Hepatocyte (in vitro differentiated cells): ENCODE data around the gene TANGO6. TPM values are rescaled to one million over a fixed set of nuclear protein-coding genes. Genes with fewer than 3 reads are reported as not detected.

ENCODE experiments used
- DNase-seq: peaks from one replicate; pipeline ENCODE4 v3.0.0-alpha.2; 2016; ENCODE audit warnings: low spot score
- H2AFZ ChIP-seq: fragments of 200-600 bp; sonication (generic); 2 replicates; pipeline ENCODE4 v1.6.0; 2016; ENCODE audit warnings: antibody characterized with exemption, mild to moderate bottlenecking
- H3K27ac ChIP-seq: fragments of 200-600 bp; sonication (generic); 2 replicates; pipeline ENCODE4 v1.5.1; 2016; ENCODE audit warnings: mild to moderate bottlenecking
- H3K27me3 ChIP-seq: fragments of 200-600 bp; sonication (generic); 2 replicates; pipeline ENCODE4 v1.6.1; 2016
- H3K36me3 ChIP-seq: fragments of 200-600 bp; sonication (generic); replicated peaks from 2 replicates; pipeline ENCODE4 v1.5.1; 2016; ENCODE audit warnings: low read depth; ENCODE audit not compliant: insufficient read depth
- H3K4me1 ChIP-seq: fragments of 200-600 bp; sonication (generic); 2 replicates; pipeline ENCODE4 v1.5.1; 2016; ENCODE audit warnings: mild to moderate bottlenecking, moderate library complexity; ENCODE audit not compliant: insufficient read depth
- H3K4me2 ChIP-seq: fragments of 200-600 bp; sonication (generic); 2 replicates; pipeline ENCODE4 v1.6.0; 2016
- H3K4me3 ChIP-seq: fragments of 200-600 bp; sonication (generic); 2 replicates; pipeline ENCODE4 v1.5.1; 2016; ENCODE audit warnings: mild to moderate bottlenecking
- H3K79me2 ChIP-seq: fragments of 200-600 bp; sonication (generic); 2 replicates; pipeline ENCODE4 v1.6.0; 2017; ENCODE audit warnings: mild to moderate bottlenecking
- H3K9me2 ChIP-seq: fragments of 200-600 bp; sonication (generic); replicated peaks from 2 replicates; pipeline ENCODE4 v1.6.0; 2017; ENCODE audit warnings: mild to moderate bottlenecking; ENCODE audit not compliant: insufficient read depth
- H3K9me3 ChIP-seq: fragments of 200-600 bp; sonication (generic); 2 replicates; pipeline ENCODE4 v1.5.1; 2016; ENCODE audit warnings: low read depth, mild to moderate bottlenecking
- H4K20me1 ChIP-seq: fragments of 200-600 bp; sonication (generic); 2 replicates; pipeline ENCODE4 v1.6.0; 2016; ENCODE audit warnings: mild to moderate bottlenecking; ENCODE audit not compliant: insufficient read depth, poor library complexity, severe bottlenecking
- EZH2 ChIP-seq: fragments of 200-600 bp; sonication (generic); IDR thresholded peaks from 2 replicates; pipeline ENCODE4 v1.6.1; 2016; ENCODE audit warnings: antibody characterized with exemption, mild to moderate bottlenecking, borderline replicate concordance
- EZH2phosphoT487 ChIP-seq: fragments of 200-600 bp; sonication (generic); IDR thresholded peaks from one replicate; pipeline ENCODE4 v1.6.1; 2018; ENCODE audit warnings: antibody characterized with exemption, mild to moderate bottlenecking, low read depth, moderate library complexity; ENCODE audit not compliant: unreplicated experiment, severe bottlenecking
- WGBS: methylation state at CpG from one replicate; pipeline ENCODE4 v1.1.6; 2016; ENCODE audit warnings: low lambda C conversion rate; ENCODE audit errors: missing lambda C conversion rate; 5-methylcytosine and 5-hydroxymethylcytosine counted together
- polyA plus RNA-seq: library from polyadenylated mRNA; unstranded; fragments of >200 nt; fragmentation: Nextera tagmentation; extraction: Ambion mirVana; gene quantifications from 2 replicates; pipeline ENCODE4 v1.2.1, GENCODE V29; 2016
- total RNA-seq: library from RNA; depleted of rRNA; stranded (reverse); fragments of >200 nt; gene quantifications from 2 replicates; pipeline ENCODE4 v1.2.3, GENCODE V29; 2014
- TF ChIP-seq, protein P1 (sequence below): fragments of 200-600 bp; sonication (generic); IDR thresholded peaks from 2 replicates; pipeline ENCODE4 v1.5.1; 2016; ENCODE audit warnings: antibody characterized with exemption, mild to moderate bottlenecking; ENCODE audit not compliant: poor library complexity

Gene TANGO6
- total and polyA plus RNA-seq, 2 experiments from 2014 or later: 4.8 to 6.5 TPM

DNA sequence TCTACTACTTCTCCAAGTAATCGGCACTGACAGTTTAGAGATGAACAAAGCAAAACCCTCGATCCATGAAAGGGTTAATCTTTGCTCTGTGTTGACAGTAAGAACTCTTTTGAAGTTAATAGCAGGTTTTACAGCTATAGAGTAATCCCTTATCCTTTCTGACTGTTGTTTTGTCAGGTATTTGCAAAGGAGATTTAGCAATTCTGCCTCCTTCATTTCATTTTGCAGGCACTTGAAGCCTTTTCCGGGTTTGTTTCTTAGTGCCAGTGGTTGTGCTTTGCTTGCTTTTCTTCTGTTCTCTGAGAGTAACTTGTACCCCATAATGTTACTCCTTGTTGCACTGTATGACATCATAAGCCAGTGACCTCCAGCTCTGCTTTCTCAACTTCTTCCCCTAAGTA, 64.5 kb downstream of the TANGO6 start:
- Histone ChIP-seq H3K9me3 (no peaks in the 10 kb centered on the region), H3K79me2 (no peaks in the 10 kb centered on the region), H3K4me3 (no peak overlapping the region), H3K9me2 (no peaks in the 10 kb centered on the region), H3K27ac (peak overlapping the region; percentile 85), H3K36me3 (no peaks in the 10 kb centered on the region), H4K20me1 (no peaks in the 10 kb centered on the region), H3K27me3 (no peaks in the 10 kb centered on the region), H2AFZ (peak overlapping the region; percentile 13), H3K4me1 (peaks cover 14% of the 10 kb centered on the region), H3K4me2 (peak overlapping the region; percentile 45)
- TF ChIP-seq EZH2phosphoT487: no peak
- TF ChIP-seq EZH2: no peak
- TF ChIP-seq, protein P1, sequence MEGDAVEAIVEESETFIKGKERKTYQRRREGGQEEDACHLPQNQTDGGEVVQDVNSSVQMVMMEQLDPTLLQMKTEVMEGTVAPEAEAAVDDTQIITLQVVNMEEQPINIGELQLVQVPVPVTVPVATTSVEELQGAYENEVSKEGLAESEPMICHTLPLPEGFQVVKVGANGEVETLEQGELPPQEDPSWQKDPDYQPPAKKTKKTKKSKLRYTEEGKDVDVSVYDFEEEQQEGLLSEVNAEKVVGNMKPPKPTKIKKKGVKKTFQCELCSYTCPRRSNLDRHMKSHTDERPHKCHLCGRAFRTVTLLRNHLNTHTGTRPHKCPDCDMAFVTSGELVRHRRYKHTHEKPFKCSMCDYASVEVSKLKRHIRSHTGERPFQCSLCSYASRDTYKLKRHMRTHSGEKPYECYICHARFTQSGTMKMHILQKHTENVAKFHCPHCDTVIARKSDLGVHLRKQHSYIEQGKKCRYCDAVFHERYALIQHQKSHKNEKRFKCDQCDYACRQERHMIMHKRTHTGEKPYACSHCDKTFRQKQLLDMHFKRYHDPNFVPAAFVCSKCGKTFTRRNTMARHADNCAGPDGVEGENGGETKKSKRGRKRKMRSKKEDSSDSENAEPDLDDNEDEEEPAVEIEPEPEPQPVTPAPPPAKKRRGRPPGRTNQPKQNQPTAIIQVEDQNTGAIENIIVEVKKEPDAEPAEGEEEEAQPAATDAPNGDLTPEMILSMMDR: no peak
- DNase-seq: peak; percentile 19
- 7% methylated on average over 3 of the region's 3 CpGs for WGBS

DNA sequence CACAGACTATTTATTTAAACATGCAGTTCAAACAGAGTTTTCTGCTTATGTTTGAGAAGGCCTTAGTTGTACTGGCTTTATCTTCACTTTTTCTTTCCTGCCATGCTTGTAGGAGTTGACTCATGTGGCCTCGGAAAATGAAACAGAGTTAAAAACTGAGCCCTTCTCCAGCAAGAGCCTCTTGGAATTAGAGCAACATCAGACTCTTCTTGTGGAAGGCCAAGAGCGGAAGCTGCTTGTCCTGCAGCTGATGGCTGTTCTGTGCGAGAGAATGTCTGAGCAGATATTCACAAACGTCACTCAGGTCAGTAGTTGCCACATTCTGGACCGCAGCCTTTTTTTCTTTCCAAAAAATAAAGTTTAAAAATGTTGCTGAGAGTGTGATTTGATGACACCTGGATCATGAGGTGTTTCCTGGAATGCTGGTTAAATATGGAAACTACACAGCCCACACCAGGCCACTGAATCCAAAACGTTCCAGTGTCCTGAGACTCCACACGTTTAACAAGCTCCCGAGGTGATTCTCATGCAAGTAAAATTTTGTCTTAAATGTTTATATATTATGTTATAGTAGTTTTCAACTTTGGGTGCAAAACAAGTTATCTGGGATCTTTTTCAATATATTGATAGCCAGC, 65.9 kb downstream of the TANGO6 start:
- no peaks in the 10 kb centered on the region for H3K9me2 ChIP-seq
- no peaks in the 10 kb centered on the region for H3K27me3 ChIP-seq
- H2AFZ ChIP-seq: no peak overlapping the region
- H3K36me3 ChIP-seq: no peaks in the 10 kb centered on the region
- H3K9me3 ChIP-seq: no peaks in the 10 kb centered on the region
- peaks cover 14% of the 10 kb centered on the region for H3K4me1 ChIP-seq
- no peaks in the 10 kb centered on the region for H3K79me2 ChIP-seq
- no peaks in the 10 kb centered on the region for H4K20me1 ChIP-seq
- H3K4me2 ChIP-seq: no peak overlapping the region
- TF ChIP-seq EZH2: no peak
- H3K4me3 ChIP-seq: no peak overlapping the region
- WGBS: 76% methylated on average over 8 of the region's 8 CpGs
- DNase-seq: peak; percentile 24
- peak overlapping the region; percentile 85 for H3K27ac ChIP-seq

DNA sequence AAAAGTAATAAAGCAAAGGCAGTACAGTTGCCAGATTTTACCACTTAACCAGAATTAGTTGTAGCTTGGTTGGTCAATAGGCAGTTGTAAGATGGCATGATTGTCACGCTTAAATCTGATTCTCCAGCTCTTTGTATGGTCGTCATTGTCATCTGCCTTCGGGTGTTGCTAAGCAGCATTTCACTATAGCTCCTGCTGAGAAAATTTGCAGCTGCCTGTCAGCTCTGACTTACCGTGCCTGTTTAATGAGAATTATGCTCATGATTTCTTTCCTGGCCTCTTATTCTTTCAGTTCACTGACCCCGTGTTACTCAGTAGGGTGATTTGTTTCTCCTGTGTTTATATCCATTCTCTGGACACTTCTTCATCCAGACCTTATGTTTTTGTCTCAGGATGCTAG, 66.7 kb downstream of the TANGO6 start:
- Histone ChIP-seq H3K36me3 (no peaks in the 10 kb centered on the region), H3K4me2 (no peak overlapping the region), H2AFZ (no peak overlapping the region), H3K27ac (no peak overlapping the region), H3K4me3 (no peak overlapping the region), H3K4me1 (peaks cover 14% of the 10 kb centered on the region), H3K9me3 (no peaks in the 10 kb centered on the region), H3K27me3 (no peaks in the 10 kb centered on the region), H3K79me2 (no peaks in the 10 kb centered on the region), H4K20me1 (no peaks in the 10 kb centered on the region), H3K9me2 (no peaks in the 10 kb centered on the region)
- TF ChIP-seq, protein P1: no peak
- TF ChIP-seq EZH2: no peak
- TF ChIP-seq EZH2phosphoT487: no peak
- DNase-seq: no peak
- 56% methylated on average over 5 of the region's 5 CpGs for whole genome bisulfite sequencing

DNA sequence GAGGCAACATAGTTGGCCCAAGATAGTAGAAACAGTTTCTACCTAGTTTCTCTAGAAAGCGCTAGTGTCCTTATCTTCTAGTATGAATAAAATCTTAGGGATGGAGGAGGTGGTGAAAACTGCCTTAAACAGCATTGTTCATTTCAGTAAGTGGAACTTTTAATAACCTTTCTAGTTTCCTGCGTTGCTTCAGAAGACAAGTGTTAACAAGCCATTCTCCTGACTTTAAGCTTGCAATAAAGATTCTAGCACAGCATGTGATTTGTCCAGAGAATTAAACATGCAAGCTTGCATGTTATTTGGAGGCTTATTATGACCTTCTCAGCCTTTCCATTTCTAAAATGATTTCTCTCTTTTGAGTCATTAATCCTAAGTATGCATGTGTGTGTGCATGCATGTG, 72.3 kb downstream of the TANGO6 start:
- H3K4me3 ChIP-seq: no peak overlapping the region
- H3K79me2 ChIP-seq: no peaks in the 10 kb centered on the region
- no peaks in the 10 kb centered on the region for H3K9me2 ChIP-seq
- H3K4me1 ChIP-seq: no peaks in the 10 kb centered on the region
- TF ChIP-seq EZH2phosphoT487 (no peak), EZH2 (no peak)
- TF ChIP-seq, protein P1: no peak
- no peak overlapping the region for H2AFZ ChIP-seq
- H3K4me2 ChIP-seq: no peak overlapping the region
- H3K9me3 ChIP-seq: no peaks in the 10 kb centered on the region
- WGBS: 86% methylated on average over 2 of the region's 2 CpGs
- no peaks in the 10 kb centered on the region for H3K27me3 ChIP-seq
- H3K27ac ChIP-seq: no peak overlapping the region
- H3K36me3 ChIP-seq: no peaks in the 10 kb centered on the region
- no peak for DNase-seq
- H4K20me1 ChIP-seq: no peaks in the 10 kb centered on the region
